Activated CD4-positive, alpha-beta T cell treated with anti-CD3 and anti-CD28 coated beads, Interleukin-10, Interleukin-2, amounts not matched to agents 100 ng/mL and 50 ng/mL, durations not matched to agents 16 hours and 8 hours (primary cell): ENCODE measurements around the gene NCOR1.
"Not testable (repeated sequence)": the region's sequence is repeated elsewhere in the genome, so short reads cannot be mapped to it uniquely, and the experiment has no call there.

Source experiments
- DNase-seq: peaks from one replicate; pipeline ENCODE4 v3.0.0-alpha.2; 2020

NCOR1 gene

DNA sequence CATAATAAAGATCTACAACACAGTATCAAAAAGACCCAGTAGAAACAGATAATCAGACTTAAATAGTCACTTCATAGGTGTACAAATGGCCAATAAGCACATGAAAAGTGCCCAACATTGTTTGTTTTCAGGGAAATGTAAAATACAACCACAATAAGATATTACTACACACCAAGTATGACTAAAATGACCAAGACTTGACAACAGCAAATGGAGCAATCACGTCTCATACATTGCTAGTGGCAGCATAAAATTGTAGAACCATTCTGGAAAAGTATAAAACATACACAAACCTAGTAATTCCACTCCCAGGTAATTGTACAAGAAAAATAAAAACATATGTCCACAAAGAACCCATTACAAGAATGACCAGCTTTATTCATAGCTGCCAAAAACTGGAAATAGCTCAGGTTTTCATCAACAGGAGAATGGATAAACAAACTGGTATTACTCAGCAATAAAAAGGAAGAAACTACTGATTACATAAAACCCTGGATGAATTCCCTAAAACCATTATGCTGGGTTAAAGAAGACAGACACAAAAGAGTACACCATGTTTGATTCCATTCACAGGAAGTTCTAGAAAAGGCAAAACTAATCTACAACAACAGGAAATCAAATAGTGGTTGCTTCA lies 130.2 kb downstream of the NCOR1 start:
- DNase-seq: no peak

DNA sequence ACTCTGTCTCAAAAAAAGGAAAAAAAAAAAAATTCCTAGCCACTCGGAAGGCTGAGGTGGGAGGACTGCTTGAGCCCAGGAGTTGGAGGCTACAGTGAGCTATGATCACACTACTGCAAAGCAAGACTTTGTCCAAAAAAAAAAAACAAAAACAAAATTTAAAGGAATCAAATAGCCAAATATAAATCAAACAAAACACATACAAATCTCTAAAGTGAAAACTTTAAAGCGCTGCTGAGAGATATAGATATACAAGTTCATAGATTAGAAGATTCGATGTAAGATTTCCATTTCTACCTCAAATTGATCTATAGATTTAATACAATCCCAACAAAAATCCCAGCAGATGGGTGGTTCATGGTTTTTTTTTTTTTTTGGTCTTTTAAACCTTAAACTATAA lies 132.1 kb downstream of the NCOR1 start:
- DNase-seq: no peak

DNA sequence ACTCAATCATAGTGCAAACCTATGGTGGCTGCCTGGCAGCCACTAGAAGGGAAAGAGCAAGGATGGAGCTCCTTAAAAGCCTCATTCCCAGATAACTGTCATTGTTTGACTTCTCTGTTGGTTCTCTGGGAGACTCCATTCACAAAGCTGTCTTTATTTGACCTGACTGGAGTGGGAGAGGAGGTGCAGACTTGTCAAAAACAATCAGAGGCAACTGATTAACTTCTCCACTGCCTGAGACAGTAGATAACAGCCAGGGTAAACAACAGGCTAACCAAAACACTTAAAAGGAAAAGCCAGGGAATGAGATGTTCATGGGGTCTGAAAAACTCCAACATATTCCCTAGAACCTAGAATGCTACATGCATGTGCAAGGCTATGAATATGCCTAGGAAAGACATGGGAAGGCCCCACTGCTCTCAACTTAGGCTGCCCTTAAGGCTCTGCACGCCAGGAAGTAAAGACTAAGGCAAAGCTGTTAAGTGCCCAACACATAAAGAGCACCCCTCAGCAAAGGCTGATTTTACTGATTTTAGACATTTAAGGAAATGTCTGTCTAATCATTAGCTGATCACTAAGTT lies 133.7 kb downstream of the NCOR1 start:
- DNase-seq: no peak

DNA sequence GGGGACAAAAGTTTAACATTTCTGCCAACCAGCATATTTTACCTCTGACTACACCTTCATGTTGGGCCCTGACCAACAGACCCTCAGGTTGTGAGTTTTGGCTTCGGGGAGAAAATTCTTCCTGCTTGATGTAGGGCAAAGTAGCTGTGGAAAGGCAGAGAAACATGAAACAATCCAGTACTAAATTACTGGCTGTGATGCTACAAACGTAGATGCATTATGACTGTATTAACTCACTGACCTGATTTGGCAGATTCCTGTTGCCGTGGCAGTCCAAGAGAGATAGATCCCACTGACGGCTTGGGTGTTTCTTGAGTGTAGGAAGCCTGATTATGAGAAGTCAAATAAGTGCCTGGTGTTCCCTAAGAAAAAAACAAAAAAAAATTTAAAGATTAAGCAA lies 135.0 kb downstream of the NCOR1 start:
- DNase-seq: no peak

DNA sequence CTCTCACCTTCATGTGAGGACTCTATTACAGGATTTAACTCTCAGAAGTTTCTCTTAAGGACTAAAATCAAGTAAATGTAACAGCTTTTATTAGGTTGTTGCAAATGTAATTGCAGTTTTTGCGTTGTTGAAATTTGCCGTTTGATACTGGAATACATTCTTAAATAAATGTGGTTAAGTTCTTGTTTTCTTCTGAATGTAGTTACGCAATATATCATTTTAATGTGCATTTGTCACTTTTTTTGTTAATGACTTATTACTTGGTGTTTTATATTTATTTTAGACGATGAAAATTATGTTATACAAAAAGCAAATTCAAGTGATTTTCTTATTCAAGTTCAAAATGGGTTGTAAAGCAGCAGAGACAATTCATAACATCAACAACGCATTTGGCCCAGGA lies 139.4 kb downstream of the NCOR1 start:
- no peak for DNase-seq

DNA sequence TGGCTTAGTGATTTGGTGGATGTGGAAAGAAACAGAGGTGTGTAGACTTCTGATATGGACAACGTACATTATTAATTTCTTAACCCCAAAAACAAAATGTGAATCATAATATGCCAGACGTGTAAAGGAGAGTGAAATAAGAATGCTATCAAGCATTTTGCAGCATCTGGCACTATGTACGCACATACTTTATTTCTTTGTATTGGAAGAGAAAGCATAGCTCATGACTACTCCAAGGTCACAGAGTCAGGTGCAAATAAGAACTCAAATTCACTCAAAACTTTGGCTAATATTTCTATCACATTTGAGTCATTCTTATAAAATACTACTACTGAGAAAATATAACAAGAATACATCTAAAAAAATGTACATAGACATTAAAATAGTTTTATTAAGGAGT lies 140.9 kb downstream of the NCOR1 start:
- DNase-seq: no peak

DNA sequence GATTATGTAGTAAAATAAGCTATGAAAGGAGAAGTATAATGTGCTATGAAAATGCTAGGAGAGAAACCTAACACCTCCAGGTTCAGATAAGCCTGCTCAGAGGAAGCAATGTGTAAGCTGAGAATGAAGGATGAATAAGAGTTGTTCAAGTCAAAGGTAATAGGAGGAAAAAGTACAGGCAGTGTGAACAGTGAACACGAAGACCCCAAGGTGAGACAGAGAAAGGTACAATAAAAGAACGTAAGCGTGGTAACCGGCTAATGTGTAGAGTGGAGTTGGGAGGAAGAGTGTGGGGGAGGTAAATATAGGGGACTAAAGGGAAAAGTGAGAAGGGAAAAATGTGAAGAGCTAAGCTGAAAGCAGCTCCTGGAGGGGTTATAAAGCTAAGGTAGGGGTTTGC lies 141.5 kb downstream of the NCOR1 start:
- DNase-seq: no peak

DNA sequence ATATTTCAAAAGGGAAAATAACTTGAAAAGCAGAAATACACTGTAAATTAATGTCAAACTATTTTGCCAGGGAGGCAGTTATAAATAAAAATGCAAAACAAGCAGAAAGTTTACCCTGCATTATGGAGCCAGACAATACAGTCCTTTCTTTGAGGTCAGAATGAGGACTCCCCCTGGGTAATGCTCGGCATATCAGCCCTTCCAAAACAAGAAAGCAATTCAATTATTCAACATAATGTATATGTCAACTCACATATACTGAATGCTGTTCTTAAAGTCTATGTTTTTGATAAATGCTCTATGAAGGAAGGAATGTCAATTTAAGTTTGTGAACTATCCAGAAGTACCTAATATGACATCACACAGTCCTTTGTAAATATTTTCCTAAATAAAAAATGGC lies 143.3 kb downstream of the NCOR1 start:
- DNase-seq: no peak

DNA sequence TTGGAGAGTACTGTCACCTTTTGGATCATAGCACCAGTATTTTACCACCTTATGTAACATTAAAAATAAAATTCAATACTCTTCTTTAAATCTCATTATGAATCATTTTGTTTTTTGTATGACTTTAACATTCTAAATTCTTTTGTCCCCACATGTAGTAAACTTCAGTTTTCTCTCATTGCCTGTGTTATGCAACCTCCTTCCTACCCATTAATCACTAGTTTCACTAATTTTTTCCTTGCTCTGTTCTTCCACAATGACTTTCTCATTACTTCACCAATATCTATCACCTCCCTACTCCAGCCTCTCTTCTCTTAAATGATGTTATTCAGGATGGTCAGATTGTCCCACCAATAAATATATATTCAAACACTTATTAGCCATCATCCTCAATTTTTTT lies 147.0 kb downstream of the NCOR1 start:
- DNase-seq: peak; percentile 28

DNA sequence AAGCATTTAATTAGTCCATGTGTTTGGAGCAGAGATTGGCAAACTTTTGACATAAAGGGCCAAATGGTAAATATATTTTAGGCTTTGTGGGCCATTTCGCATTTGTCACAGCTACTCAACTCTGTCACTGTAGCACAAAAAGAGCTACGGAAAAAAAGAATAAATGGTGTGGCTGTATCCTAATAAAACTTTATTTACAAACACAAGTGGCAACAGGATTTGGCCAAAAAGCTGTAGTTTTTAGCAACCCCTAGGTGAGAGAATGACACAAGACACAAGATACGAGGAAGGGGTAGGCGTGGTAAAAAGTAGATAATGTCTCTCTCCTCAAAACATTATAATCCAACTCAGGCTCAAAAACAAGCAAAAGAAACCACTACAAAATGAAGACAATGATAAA lies 149.2 kb downstream of the NCOR1 start:
- no peak for DNase-seq

DNA sequence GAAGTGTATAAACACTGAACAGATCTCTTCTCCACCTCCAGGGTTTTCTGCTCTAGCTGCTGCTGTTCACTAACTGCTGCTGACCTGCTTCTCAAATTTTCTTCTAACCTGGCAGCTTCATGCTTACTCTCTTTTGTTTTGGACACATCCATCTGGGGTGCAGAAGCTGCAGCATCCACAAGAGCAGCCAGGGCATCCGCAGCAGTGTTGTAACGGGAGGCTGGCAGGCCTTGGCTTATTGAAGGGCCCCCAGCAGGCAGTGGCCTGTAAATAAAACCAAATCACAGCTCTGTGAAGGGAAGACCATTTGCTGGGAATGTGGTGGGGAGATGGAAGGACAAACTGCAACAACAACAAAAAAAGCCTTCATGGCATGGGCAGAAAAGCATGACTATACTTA lies 153.7 kb downstream of the NCOR1 start:
- no peak for DNase-seq

DNA sequence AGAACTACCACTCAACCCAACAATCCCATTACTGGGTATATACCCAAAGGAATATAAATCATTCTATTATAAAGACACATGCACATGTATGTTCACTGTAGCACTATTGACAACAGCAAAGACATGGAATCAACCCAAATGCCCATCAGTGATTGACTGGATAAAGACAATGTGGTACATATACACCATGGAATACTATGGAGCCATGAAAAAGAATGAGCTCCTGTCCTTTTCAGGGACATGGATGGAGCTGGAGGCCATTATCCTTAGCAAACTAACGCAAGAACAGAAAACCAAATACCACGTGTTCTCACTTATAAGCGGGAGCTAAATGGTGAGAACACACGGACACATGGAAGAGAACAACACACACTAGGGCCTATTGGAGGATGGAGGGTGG lies 160.2 kb downstream of the NCOR1 start:
- DNase-seq: not testable (repeated sequence)

DNA sequence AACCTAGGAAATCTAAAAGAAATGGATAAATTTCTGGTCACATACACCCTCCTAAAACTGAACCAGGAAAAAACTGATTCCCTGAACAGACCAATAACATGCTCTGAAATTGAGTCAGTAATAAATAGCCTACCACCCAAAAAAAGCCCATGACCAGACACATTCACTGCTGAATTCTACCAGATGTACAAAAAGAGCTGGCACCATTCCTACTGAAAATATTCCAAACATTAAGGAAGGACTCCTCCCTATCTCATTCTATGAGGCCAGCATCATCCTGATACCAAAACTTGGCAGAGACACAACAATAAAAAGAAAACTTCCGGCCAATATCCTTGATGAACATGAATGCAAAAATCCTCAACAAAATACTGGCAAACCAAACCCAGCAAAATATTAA lies 162.8 kb downstream of the NCOR1 start:
- no peak for DNase-seq

DNA sequence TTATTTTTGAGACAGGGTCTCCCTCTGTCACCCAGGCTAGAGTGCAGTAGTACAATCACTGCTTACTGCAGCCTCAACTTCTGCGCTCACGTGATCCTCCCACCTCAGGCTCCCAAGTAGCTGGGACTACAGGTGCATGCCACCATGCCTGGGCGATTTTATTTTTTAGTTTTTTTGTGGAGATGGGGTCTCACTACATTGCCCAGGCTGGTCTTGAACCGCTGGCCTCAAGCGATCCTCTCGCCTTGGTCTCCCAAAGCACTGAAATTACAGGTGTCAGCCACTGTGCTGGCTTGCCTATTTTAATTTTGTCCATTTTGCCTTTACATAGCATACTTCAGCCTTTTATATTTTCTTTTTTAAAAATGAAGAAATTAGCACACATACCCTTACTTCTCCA lies 164.5 kb downstream of the NCOR1 start:
- DNase-seq: no peak

DNA sequence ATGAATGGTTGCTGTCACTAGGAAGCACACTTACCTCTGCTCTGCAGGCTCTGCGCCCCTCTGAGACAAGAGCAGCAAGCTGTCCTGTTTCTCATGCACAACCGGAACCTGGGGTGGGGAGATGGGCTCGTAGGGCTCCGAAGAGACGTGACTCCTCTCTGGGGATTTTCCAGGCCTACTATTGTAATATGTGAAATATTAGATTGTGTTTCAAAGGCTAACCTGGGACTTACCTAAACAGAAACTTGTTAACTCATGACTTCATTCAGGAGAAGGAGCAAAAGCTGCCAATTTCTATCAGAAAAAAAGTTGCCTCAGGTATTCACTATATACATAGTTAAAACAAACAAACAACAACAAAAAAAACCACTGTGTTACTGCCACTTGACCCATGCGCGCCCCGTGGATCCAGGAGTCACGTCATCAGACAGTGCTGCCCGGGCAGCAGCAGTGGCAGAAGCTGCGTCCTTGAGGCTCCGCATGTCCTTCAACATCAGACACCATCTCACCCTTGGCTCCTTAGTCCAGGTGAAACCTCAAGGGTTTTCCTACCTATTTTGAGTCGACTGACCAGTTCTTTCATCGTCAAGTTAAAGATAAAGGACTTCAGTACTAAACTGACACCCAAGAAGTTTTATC lies 166.4 kb downstream of the NCOR1 start:
- no peak for DNase-seq

DNA sequence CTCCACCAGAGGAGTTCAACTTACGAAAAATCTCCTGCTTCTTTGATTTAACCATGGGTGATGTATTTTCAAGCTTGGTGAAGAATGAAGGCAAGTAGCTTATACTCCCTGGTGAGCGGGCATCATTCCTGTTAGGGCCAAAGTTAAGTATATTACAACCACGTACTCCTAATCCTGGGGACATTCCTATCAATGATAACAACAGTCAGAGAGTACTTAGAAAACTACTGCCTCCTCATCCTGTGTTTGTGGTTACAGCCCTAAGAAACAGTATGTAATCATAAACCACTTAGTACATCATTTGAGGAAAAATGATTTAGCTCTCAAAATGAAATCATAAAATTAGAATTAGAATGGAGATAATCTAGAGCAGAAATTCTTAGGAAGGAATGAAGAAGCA lies 168.4 kb downstream of the NCOR1 start:
- no peak for DNase-seq

DNA sequence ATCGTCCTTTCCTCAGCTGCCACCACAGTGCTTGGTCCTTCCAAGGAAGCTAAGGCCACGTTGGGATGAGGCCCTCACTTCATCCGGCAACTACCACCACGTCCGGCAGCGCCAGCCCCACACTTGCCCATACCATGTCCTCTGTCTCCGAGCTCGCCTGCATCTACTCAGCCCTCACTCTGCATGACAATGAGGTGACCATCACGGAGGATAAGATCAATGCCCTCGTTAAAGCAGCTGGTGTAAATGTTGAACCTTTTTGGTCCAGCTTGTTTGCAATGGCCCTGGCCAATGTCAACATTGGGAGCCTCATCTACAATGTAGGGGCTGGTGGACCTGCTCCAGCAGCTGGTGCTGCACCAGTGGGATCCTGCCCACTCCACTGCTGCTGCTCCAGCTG lies 170.8 kb downstream of the NCOR1 start:
- DNase-seq: no peak

DNA sequence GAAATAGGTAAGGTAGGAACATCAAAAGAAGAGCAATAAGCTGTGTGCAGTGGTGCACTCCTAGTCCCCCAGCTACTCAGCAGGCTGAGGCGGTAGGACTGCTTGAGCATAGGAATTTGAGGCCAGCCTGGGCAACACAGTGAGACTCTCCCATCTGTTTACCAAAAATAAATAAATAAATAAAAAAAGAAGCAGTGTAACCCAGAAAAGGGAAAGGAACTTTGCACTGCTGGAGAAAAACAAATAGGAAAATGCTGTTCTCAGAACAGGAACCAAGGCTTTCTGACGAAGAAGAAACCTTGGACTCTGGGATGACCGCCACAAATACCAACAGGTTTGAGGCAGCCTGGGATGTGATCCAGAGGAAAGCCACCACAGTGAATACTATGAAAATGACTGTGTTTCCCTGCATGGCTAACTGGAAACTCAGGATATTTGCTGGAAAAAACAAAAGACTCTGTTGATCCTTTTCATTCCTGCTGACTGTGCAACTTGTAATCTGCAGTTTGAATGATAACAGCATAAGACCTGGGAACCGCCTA lies 174.6 kb downstream of the NCOR1 start:
- no peak for DNase-seq

DNA sequence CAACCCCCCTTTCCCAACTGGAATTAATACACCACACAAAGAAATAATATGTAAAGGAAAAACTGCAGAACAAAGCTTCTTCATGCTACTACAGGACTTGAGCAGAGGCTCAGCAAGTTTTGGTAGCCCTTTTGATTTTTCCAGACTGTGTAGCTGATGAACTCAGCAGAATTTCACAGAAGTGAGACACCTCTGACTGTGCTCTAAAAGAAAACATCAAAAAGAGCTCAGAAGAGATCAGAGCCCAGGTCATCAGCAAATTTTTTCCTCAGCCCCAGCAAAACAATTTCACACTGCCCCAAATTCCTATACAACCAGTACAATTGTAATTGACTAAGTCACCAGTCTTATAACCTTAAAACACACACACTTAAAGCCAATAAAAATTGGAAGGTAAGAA lies 177.7 kb downstream of the NCOR1 start:
- no peak for DNase-seq

DNA sequence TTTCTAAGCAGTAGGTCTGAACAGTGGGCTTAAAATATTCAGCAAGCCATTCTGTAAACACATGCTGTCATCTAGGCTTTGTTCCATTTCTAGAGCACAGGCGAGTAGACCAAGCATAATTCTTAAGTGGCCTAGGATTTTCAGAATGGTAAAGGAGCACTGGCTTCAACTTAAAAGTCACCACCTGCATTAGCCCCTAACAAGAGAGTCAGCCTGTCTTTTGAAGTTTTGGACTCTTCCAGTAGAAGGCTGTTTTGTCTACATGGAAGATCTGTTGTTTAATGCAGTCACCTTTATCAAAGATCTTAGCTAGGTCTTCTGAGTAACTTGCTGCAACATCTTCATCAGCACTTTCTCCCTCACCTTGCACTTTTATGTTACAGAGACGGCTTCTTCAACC lies 179.1 kb downstream of the NCOR1 start:
- no peak for DNase-seq

DNA sequence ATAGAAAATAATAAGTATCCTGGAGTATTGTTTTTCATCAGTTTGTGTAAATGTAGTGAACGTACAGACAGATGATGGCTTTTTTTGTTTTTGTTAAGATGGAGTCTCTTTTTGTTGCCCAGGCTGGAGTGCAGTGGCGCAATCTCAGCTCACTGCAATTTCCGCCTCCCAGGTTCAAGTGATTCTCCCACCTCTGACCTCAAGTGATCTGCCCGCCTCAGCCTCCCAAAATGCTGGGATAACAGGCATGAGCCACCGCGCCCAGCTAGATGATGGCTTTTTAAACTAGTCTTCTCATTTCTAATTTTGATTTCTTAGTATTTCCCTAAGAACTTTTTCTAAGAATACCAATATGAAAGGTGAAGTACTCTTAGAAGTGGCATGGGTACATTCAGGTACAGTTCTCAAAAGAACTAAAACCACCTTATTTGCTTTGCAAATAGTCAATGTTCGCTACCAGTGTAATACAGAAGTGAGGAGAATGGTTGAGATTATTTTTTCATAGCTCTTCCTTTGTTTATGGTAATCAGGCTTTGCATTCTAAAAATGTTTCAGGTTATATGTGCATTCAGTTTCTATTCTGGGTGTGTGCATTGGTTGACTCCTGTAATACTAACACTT lies 181.5 kb downstream of the NCOR1 start:
- DNase-seq: no peak

DNA sequence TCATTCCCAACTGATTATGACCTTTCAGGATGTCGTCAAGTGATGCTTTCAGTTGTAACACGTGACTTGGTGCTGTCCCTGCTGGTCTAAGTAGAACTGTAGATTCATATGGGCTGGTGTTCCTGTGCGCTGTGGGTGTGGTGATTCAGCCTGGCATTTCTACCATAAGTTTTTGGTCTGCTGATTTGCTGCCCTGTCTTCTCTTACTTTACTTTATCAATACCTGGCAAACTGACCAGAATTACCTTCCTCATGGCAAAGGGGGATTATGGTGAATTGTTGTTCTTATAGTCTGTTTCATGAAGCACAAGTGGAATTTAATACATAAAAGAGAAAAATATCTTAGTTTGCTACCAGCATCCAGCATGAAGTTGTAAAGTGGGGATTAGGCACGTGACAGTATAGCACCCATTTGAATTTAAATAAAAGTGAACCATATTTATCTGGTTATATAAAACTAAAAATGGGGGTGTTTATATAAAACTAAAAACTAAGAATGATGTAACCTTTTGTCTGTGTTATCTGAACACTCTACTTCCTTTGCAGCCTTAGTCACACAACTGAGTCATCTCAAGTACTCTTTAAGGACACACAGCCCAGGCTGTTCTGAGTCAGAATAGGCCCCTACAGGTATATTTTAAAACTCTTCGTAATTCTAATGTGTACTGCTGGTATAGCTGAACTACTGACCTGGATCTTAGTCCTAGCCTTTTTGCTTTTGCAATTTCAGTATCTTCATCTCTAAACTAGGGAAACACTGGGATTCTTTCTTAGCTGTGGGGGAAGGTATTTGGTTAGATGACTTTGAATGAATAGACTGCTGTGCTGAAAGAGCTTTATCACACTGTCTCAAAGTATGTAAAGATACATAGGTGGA lies 187.4 kb downstream of the NCOR1 start:
- peak; percentile 90 for DNase-seq

DNA sequence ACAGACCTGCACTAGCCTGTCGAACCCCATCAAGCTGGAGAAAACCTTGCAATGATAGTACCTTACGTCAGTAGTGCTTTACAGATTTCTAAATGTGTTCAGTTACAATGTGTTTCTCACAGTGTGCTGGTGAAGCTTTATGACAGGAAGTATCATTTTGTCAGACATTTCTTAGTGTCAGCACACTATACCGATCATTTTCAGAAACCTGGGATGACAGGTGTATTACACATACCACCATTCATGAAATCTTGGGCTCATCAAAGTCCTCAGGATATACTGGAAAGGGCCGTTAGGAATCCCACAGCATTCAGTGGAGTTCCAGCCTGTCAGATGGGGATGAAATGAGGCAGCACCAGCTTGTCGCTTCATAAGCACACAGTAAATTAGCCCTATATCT lies 188.4 kb downstream of the NCOR1 start:
- peak; percentile 10 for DNase-seq
